Brain microvascular endothelial cell (primary cell): Measurements from ENCODE around the gene PRTN3.

Experiments used
- DNase-seq: peaks from one replicate; pipeline ENCODE4 v3.0.0-alpha.2; 2020
- H3K27ac ChIP-seq: fragments of 250-450 bp; sonication (Bioruptor Pico); 2 replicates; pipeline ENCODE4 v1.5.1; 2020; ENCODE audit warnings: mild to moderate bottlenecking, moderate library complexity
- H3K27me3 ChIP-seq: fragments of 250-450 bp; sonication (Bioruptor Pico); replicated peaks from 2 replicates; pipeline ENCODE4 v1.5.1; 2020; ENCODE audit warnings: mild to moderate bottlenecking
- H3K36me3 ChIP-seq: fragments of 250-450 bp; sonication (Bioruptor Pico); replicated peaks from 2 replicates; pipeline ENCODE4 v1.5.1; 2020; ENCODE audit warnings: mild to moderate bottlenecking
- H3K4me3 ChIP-seq: 2 replicates; pipeline ENCODE4 v1.5.1; 2011; ENCODE audit warnings: low read depth, mild to moderate bottlenecking, control low read depth, low read length, moderate library complexity
- in situ Hi-C: cut with HindIII; loops from 2 replicates; pipeline ENCODE4 v1.10.0; 2017; ENCODE audit warnings: low sequenced_read_pairs, low pct_ligation_motif_present
- TF ChIP-seq, protein P1 (sequence below): IDR thresholded peaks from 2 replicates; pipeline ENCODE4 v1.5.1; 2011; ENCODE audit warnings: low read depth, mild to moderate bottlenecking, moderate library complexity, low read length, control low read depth, inconsistent platforms; ENCODE audit errors: missing control alignments

The PRTN3 gene

DNA sequence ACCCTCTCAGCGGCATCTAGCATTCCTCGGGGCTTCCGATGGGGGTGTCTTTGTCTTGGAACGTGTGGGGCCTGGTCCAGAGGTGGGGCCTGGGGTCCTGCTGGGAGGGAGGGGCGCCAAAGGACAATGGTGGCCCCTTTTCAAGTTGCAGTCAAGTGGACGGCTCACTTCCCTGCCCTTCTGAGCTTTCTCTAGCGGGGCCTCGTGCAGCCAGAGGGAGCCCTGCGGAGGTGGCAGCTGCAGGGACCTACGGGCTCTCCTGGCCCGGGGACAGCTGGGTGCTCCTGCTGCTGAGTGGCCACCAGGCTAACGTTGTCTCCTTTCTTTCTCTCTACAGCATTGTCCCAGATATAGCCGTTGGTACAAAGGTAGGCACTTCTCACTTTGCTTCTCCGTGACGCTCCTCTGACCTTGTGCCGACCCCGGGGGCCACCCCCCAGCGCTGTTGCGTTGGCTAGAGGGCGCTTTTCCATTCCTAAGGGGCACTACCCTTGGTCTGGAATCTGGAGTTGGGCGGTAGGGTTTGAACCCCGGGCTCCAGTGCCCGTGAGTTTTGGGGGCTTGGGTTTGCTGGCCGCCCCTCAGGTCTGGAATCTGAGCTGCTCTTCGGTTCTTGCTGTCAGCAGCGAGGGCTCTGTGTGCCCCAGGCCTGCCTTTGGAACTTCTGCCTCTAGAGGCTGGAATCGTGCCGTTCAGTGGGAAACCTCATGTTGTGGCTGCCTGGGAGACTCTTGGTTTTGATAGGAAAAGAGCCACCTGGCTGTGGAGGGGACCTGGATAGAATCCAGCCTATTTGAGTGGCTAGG is 41.5 kb upstream of the PRTN3 start:
- no peak for DNase-seq
- in situ Hi-C loops: no loop called here
- Histone ChIP-seq H3K27me3 (no peaks in the 10 kb centered on the region), H3K4me3 (peak overlapping the region; percentile 90), H3K36me3 (peaks cover 51% of the 10 kb centered on the region), H3K27ac (peak overlapping the region; percentile 90)
- TF ChIP-seq, protein P1, sequence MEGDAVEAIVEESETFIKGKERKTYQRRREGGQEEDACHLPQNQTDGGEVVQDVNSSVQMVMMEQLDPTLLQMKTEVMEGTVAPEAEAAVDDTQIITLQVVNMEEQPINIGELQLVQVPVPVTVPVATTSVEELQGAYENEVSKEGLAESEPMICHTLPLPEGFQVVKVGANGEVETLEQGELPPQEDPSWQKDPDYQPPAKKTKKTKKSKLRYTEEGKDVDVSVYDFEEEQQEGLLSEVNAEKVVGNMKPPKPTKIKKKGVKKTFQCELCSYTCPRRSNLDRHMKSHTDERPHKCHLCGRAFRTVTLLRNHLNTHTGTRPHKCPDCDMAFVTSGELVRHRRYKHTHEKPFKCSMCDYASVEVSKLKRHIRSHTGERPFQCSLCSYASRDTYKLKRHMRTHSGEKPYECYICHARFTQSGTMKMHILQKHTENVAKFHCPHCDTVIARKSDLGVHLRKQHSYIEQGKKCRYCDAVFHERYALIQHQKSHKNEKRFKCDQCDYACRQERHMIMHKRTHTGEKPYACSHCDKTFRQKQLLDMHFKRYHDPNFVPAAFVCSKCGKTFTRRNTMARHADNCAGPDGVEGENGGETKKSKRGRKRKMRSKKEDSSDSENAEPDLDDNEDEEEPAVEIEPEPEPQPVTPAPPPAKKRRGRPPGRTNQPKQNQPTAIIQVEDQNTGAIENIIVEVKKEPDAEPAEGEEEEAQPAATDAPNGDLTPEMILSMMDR: peak; percentile 44

DNA sequence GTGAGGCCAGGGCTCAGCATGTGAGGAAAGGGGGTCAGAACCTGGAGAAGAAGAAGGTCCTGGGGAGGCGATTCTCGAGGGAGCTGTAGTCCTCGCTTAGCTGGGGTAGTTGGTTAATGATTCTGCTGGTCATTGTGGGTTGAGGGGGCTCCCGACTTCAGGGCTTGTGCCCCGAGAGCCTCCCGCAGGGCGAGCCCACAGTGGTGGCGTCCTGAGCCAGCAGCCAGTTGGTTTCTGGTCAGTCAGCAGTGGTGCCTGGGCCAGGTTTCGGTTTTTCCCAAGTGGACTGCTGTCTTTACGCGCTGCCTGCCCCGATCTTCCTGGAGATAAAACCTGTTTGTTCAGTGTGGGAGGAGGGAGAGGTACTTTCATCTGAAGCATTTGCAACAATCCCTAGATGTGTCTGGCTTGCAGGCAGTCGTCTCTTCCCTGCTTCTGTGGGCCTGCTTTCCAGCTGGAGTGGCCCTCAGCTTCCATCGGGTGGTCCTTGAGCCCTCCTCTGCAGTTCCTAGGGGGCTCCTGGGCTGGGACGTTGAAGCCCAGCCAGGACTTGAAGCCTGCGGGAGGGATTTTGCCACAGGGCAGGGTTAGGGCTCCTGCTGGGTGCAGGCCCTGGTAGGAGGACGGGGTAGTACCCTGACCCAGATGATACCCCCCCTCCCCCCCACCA is 40.3 kb upstream of the PRTN3 start:
- TF ChIP-seq, protein P1: no peak
- Histone ChIP-seq H3K36me3 (peaks cover 63% of the 10 kb centered on the region), H3K27me3 (no peaks in the 10 kb centered on the region), H3K27ac (no peak overlapping the region), H3K4me3 (peak overlapping the region; percentile 37)
- in situ Hi-C loops: no loop called here
- DNase-seq: no peak

DNA sequence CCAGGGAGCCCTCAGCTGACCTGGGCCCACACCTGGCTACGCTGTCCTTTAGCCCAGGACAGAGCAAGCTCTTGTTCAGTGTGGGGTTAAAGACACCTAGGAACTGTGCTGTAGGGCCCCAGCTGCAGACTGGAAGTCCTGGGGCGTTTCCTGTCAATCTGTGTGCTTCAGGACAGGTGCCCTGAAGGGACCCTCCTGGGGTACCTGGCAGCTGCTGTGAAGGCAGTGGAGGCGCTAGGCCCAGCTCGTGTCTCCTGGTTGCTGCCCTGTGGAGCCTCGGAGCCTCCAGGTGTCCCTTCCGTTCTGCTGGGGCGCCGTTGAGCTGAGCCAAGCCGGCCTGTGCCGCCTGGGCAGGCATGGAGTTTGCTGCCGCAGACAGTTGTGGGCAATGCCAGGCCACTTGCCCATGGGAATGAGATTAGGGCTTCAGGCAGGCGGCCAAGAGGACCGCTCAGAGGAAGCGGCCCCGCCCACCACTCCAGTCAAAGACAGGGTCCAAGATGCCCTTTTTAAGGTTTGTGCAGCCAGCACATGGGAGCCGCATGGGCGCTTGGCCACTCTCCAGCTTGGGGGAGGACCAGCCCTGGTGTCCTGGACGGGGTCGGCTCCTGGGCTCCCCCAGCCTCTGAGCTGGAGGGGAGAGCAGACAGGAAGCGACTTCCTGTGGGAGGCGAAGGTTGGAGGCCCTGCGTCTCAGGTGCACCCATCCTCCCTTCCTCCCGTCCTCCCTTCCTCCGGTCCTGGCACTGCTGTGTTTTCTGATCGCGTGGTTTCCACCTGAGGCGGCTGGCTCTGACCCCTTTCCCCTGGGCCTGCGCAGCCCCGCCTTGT is 39.6 kb upstream of the PRTN3 start:
- no peak overlapping the region for H3K27ac ChIP-seq
- in situ Hi-C loops: no loop called here
- peaks cover 71% of the 10 kb centered on the region for H3K36me3 ChIP-seq
- H3K4me3 ChIP-seq: peak overlapping the region; percentile 37
- TF ChIP-seq, protein P1: no peak
- DNase-seq: no peak
- no peaks in the 10 kb centered on the region for H3K27me3 ChIP-seq

DNA sequence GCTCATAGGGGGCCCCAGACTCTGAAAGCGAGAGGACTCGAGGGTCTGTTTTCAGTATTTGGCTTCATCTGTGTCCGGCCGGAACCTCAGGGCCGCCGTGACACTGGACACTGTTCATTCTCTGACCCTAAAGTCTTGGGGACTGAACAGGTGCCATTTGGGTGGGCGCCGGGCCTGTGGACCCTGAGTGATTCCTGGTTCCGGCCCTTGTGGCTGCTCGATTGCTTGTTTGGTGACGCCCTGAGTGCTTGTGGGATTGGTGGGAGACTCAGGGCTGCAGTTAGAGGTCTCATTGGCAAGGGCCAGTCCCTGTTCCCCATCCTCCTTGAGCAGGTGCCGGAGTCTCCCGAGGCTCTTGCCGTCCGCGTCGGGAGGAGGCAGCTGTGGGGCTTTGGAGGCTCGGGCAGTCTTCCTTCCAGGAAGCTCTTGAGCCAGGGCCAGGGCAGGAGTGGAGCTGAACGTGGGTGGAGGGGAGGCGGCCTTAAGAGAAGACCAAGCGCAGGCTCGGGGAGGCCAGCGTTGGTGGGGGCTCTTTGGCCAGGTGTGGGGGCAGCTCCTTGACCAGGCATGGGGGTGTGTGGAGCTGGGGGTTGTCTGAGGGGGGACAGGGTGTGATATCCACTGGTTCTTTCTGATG is 38.8 kb upstream of the PRTN3 start:
- Histone ChIP-seq H3K27me3 (no peaks in the 10 kb centered on the region), H3K4me3 (peak overlapping the region; percentile 37), H3K27ac (peak overlapping the region; percentile 37), H3K36me3 (peaks cover 78% of the 10 kb centered on the region)
- TF ChIP-seq, protein P1: no peak
- in situ Hi-C loops: no loop called here
- DNase-seq: no peak

DNA sequence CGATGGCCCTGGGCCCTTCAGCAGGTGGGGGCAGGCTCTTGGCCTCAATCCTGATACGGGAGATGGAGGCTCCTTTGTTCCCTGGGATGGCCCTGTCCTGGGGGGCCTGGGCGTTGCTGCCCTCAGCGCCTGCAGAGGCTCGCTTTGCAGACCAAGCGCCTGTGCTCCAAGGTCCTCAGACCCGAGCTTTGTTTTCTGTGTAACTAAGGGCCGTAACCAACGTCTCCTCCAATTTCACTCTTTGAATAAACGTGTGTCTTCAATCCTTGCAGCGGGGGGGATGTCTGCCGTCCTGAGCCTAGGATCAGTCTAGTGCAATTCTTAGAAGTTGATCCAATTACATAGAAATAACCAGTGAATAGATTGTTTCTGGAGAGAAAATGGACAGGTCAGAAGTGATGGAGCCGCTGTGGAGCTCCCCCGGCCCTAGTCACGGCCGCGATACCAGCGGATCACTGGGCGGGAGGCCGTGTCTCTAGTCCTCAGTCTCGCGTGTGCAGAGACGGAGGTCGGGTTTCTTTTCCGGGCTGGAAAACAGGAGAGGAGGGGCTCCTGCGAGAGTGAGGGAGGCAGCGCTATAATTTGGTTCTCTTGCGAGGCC is 38.2 kb upstream of the PRTN3 start:
- in situ Hi-C loops: no loop called here
- DNase-seq: peak; percentile 50
- H3K27me3 ChIP-seq: no peaks in the 10 kb centered on the region
- peaks cover 84% of the 10 kb centered on the region for H3K36me3 ChIP-seq
- peak overlapping the region; percentile 15 for H3K4me3 ChIP-seq
- TF ChIP-seq, protein P1: no peak
- H3K27ac ChIP-seq: peak overlapping the region; percentile 37
